ENCODE data around the gene PTK6.
A peak's percentile ranks its signal among the peaks of the same experiment; 100 is the strongest.

The PTK6 gene

GRCh38 chr20:63582382-63583063 is 45.3 kb upstream of the PTK6 start:
- no peak for ATAC-seq

DNA sequence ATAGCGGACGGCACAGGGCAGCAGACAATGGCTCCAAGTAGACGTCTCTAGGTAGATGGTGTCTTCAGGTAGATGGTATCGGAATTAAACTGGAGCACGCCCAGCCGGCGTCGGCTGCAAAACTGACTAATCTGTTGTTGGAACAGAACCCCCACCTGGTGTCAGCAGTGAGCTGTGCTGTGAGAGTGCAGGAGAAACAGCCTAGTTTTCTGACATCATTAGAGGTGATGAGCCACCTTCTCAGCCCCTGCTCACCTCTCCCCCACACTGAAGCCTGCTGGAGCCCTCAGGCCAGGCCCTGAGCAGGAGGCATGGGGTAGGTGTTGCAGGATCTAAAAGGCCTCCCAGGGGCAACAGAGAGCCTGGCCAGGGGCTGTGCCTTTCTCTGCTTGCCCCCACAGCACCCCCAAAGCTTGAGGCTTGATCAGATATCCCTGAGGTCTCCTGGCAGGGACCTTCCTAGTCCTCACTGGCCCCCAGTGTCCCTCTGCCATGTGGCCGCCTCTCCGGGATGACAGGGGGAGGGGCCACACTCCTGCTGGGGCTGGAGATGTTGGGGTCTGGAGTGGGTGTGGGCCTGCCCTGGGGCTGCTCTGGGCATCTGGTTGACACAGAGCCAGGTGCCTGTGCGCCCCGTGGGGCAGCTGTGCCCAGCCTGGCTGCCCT is 43.8 kb upstream of the PTK6 start:
- ATAC-seq: peak; percentile 63
- TF ChIP-seq CREB5 (CRISPR knock-in tag; IDR thresholded peaks at IDR 0.05; ENCODE audit: low read depth) (no peak), ZFP3 (CRISPR knock-in tag; IDR thresholded peaks at IDR 0.05) (no peak), PATZ1 (CRISPR knock-in tag; IDR thresholded peaks at IDR 0.05; ENCODE audit: borderline replicate concordance) (no peak), GLIS3 (CRISPR knock-in tag; IDR thresholded peaks at IDR 0.05) (no peak), ZNF8 (CRISPR knock-in tag; IDR thresholded peaks at IDR 0.05) (no peak), SNAI2 (CRISPR knock-in tag; IDR thresholded peaks at IDR 0.05) (no peak), ZC3H10 (CRISPR knock-in tag; IDR thresholded peaks at IDR 0.05) (no peak), BACH2 (CRISPR knock-in tag; IDR thresholded peaks at IDR 0.05; ENCODE audit: borderline replicate concordance) (no peak), ZNF565 (CRISPR knock-in tag; conservative IDR thresholded peaks at IDR 0.05; ENCODE audit: low read depth) (no peak), ARNTL (CRISPR knock-in tag; IDR thresholded peaks at IDR 0.05; ENCODE audit: borderline replicate concordance, low read depth) (no peak)
- TF ChIP-seq, protein P1, sequence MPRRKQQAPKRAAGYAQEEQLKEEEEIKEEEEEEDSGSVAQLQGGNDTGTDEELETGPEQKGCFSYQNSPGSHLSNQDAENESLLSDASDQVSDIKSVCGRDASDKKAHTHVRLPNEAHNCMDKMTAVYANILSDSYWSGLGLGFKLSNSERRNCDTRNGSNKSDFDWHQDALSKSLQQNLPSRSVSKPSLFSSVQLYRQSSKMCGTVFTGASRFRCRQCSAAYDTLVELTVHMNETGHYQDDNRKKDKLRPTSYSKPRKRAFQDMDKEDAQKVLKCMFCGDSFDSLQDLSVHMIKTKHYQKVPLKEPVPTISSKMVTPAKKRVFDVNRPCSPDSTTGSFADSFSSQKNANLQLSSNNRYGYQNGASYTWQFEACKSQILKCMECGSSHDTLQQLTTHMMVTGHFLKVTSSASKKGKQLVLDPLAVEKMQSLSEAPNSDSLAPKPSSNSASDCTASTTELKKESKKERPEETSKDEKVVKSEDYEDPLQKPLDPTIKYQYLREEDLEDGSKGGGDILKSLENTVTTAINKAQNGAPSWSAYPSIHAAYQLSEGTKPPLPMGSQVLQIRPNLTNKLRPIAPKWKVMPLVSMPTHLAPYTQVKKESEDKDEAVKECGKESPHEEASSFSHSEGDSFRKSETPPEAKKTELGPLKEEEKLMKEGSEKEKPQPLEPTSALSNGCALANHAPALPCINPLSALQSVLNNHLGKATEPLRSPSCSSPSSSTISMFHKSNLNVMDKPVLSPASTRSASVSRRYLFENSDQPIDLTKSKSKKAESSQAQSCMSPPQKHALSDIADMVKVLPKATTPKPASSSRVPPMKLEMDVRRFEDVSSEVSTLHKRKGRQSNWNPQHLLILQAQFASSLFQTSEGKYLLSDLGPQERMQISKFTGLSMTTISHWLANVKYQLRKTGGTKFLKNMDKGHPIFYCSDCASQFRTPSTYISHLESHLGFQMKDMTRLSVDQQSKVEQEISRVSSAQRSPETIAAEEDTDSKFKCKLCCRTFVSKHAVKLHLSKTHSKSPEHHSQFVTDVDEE (CRISPR knock-in tag; IDR thresholded peaks at IDR 0.05): no peak

More at GRCh38 chr20:63582382-63583063, 45.3 kb upstream of the PTK6 start:
- no peak for TF ChIP-seq ARNTL (CRISPR knock-in tag; IDR thresholded peaks at IDR 0.05; ENCODE audit: borderline replicate concordance, low read depth)
- no peak for TF ChIP-seq ZNF8 (CRISPR knock-in tag; IDR thresholded peaks at IDR 0.05)
- no peak for TF ChIP-seq TCF4 (CRISPR knock-in tag; IDR thresholded peaks at IDR 0.05; ENCODE audit: borderline replicate concordance)
- TF ChIP-seq PPARA (CRISPR knock-in tag; IDR thresholded peaks at IDR 0.05; ENCODE audit: borderline replicate concordance): no peak
- TF ChIP-seq ZNF565 (CRISPR knock-in tag; conservative IDR thresholded peaks at IDR 0.05; ENCODE audit: low read depth): no peak
- no peak for TF ChIP-seq SNAI2 (CRISPR knock-in tag; IDR thresholded peaks at IDR 0.05)
- TF ChIP-seq ZFP3 (CRISPR knock-in tag; IDR thresholded peaks at IDR 0.05): no peak
- no peak for TF ChIP-seq RARB (CRISPR knock-in tag; IDR thresholded peaks at IDR 0.05)
- TF ChIP-seq TOX (CRISPR knock-in tag; IDR thresholded peaks at IDR 0.05; ENCODE audit: borderline replicate concordance): no peak
- no peak for TF ChIP-seq PATZ1 (CRISPR knock-in tag; IDR thresholded peaks at IDR 0.05; ENCODE audit: borderline replicate concordance)
- TF ChIP-seq ZC3H10 (CRISPR knock-in tag; IDR thresholded peaks at IDR 0.05): no peak
- no peak for TF ChIP-seq CSDC2 (CRISPR knock-in tag; IDR thresholded peaks at IDR 0.05)
- TF ChIP-seq ISL1 (CRISPR knock-in tag; IDR thresholded peaks at IDR 0.05): no peak
- TF ChIP-seq, protein P1 (CRISPR knock-in tag; IDR thresholded peaks at IDR 0.05): no peak
- TF ChIP-seq GLIS3 (CRISPR knock-in tag; IDR thresholded peaks at IDR 0.05): no peak
- no peak for TF ChIP-seq OSR1 (CRISPR knock-in tag; IDR thresholded peaks at IDR 0.05)
- TF ChIP-seq ESRRG (CRISPR knock-in tag; IDR thresholded peaks at IDR 0.05): no peak
- no peak for TF ChIP-seq ZNF70 (CRISPR knock-in tag; IDR thresholded peaks at IDR 0.05)
